Choroid plexus epithelial cell (primary cell): ENCODE measurements around the gene CEP72.
"Not testable (repeated sequence)": the region's sequence is repeated elsewhere in the genome, so short reads cannot be mapped to it uniquely, and the experiment has no call there.

Experiments used
- DNase-seq: peaks from one replicate; pipeline ENCODE4 v3.0.0-alpha.2; 2010; ENCODE audit warnings: low read depth
- H3K4me3 ChIP-seq: 2 replicates; pipeline ENCODE4 v1.5.1; 2011; ENCODE audit warnings: low read depth, mild to moderate bottlenecking, control low read depth, low read length, moderate library complexity
- CTCF ChIP-seq: conservative IDR thresholded peaks from 2 replicates; pipeline ENCODE4 v1.5.1; 2011; ENCODE audit warnings: low read depth, mild to moderate bottlenecking, control low read depth, inconsistent platforms, low read length, moderate library complexity

CEP72 gene

GRCh38 chr5:580436-580835, 31.7 kb upstream of the CEP72 start:
- H3K4me3 ChIP-seq = no peak overlapping the region
- no peak for TF ChIP-seq CTCF
- DNase-seq = no peak

GRCh38 chr5:581266-581665, 30.9 kb upstream of the CEP72 start:
- no peak for TF ChIP-seq CTCF
- DNase-seq = no peak
- H3K4me3 ChIP-seq = no peak overlapping the region

GRCh38 chr5:581941-582340, 30.2 kb upstream of the CEP72 start:
- no peak for DNase-seq
- TF ChIP-seq CTCF = no peak
- H3K4me3 ChIP-seq = no peak overlapping the region

- H3K4me3 ChIP-seq, DNase-seq: not testable (repeated sequence)
These were observed 29.7 kb upstream of the CEP72 start for GRCh38 chr5:582445-582844.

GRCh38 chr5:582936-583635, 29.1 kb upstream of the CEP72 start:
- DNase-seq = no peak
- no peak for TF ChIP-seq CTCF

GRCh38 chr5:583645-584044, 28.5 kb upstream of the CEP72 start:
- no peak for DNase-seq
- TF ChIP-seq CTCF = no peak

More at GRCh38 chr5:582936-583635, 29.1 kb upstream of the CEP72 start:
- H3K4me3 ChIP-seq = no peak overlapping the region

GRCh38 chr5:584216-584615, 27.9 kb upstream of the CEP72 start:
- no peak for DNase-seq
- no peak overlapping the region for H3K4me3 ChIP-seq
- TF ChIP-seq CTCF = no peak

More at GRCh38 chr5:583645-584044, 28.5 kb upstream of the CEP72 start:
- no peak overlapping the region for H3K4me3 ChIP-seq
